ENCODE data around the gene FFAR2.
"Not testable (repeated sequence)": the region's sequence is repeated elsewhere in the genome, so short reads cannot be mapped to it uniquely, and the experiment has no call there.

FFAR2 gene

GRCh38 chr19:35447606-35448469 lies at the start of gene FFAR2:
TSS of gene FFAR2 (plus strand) at chr19:35448257. CDS start at chr19:35449715, 1,458 bp downstream.
- no peak for DNase-seq

- no peak for DNase-seq
Measured at GRCh38 chr19:35398570-35398969, 49.5 kb upstream of the FFAR2 start.

GRCh38 chr19:35399231-35399630 lies 48.8 kb upstream of the FFAR2 start:
- DNase-seq: no peak

GRCh38 chr19:35399948-35400772 lies 47.9 kb upstream of the FFAR2 start:
- DNase-seq: no peak

GRCh38 chr19:35400773-35401100 lies 47.3 kb upstream of the FFAR2 start:
- DNase-seq: no peak

- not testable (repeated sequence) for DNase-seq
Measured at GRCh38 chr19:35401416-35401815, 46.6 kb upstream of the FFAR2 start.

GRCh38 chr19:35403116-35403760 lies 44.8 kb upstream of the FFAR2 start:
- DNase-seq: no peak

- no peak for DNase-seq
Measured at GRCh38 chr19:35404879-35405622, 43.0 kb upstream of the FFAR2 start.

- no peak for DNase-seq
Measured at GRCh38 chr19:35407619-35408018, 40.4 kb upstream of the FFAR2 start.

- no peak for DNase-seq
Measured at GRCh38 chr19:35408284-35409171, 39.5 kb upstream of the FFAR2 start.

GRCh38 chr19:35409191-35409590 lies 38.9 kb upstream of the FFAR2 start:
- DNase-seq: no peak

GRCh38 chr19:35410487-35410886 lies 37.6 kb upstream of the FFAR2 start:
- no peak for DNase-seq

- DNase-seq: no peak
Measured at GRCh38 chr19:35414442-35414841, 33.6 kb upstream of the FFAR2 start.

- DNase-seq: no peak
Measured at GRCh38 chr19:35416331-35416730, 31.7 kb upstream of the FFAR2 start.

- DNase-seq: no peak
Measured at GRCh38 chr19:35417278-35417677, 30.8 kb upstream of the FFAR2 start.

GRCh38 chr19:35417713-35418534 lies 30.1 kb upstream of the FFAR2 start:
- no peak for DNase-seq

GRCh38 chr19:35419046-35419445 lies 29.0 kb upstream of the FFAR2 start:
- no peak for DNase-seq

GRCh38 chr19:35419805-35420204 lies 28.3 kb upstream of the FFAR2 start:
- DNase-seq: no peak

GRCh38 chr19:35421362-35421761 lies 26.7 kb upstream of the FFAR2 start:
- no peak for DNase-seq

GRCh38 chr19:35423406-35423805 lies 24.7 kb upstream of the FFAR2 start:
- not testable (repeated sequence) for DNase-seq

- DNase-seq: no peak
Measured at GRCh38 chr19:35425682-35426081, 22.4 kb upstream of the FFAR2 start.

Measured in NCI-H524 (cell line).